ELR (cell line): Measurements from ENCODE around the gene ABCA13.

ENCODE experiments used
- DNase-seq: peaks from one replicate; pipeline ENCODE4 v3.0.0-alpha.2; 2015; ENCODE audit warnings: low read depth

The ABCA13 gene

DNA sequence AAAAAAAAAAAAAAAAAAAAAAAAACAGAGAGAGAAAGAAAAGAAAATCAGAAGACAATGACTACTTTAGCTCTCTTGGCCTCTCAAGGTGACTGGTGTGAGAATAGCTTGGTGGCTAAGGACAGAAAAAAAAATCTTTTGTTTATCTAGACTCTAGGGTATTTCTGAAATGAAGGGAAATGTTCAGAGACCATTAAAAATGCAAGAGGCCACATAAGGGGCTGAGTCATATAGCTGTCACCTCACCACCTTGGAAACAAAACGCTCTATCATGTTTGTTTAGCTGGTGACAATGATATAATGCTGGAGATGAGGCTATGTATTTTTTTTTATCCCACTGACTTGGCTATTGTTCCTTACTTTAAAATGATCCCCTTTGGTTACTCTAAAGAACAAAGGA is 466.1 kb downstream of the ABCA13 start:
- DNase-seq: no peak

DNA sequence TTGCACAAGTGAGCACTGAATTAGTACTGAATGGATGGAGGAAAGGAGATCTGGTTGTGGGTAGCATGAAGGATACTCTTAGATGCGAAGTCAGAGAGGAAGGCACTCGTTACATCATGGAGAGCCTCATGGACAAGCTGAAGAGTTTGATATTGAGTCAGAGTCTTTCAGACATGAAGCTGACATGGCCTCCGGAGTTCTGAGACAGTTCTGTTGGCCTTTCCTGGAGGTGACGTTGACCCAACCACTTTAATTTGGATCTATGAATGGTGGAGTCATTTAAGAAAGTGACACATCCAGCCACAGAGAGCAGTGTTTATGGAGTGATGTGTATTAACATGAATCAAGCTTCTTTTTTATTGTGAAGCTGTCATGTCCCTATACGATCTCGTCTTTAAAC is 466.8 kb downstream of the ABCA13 start:
- DNase-seq: no peak

DNA sequence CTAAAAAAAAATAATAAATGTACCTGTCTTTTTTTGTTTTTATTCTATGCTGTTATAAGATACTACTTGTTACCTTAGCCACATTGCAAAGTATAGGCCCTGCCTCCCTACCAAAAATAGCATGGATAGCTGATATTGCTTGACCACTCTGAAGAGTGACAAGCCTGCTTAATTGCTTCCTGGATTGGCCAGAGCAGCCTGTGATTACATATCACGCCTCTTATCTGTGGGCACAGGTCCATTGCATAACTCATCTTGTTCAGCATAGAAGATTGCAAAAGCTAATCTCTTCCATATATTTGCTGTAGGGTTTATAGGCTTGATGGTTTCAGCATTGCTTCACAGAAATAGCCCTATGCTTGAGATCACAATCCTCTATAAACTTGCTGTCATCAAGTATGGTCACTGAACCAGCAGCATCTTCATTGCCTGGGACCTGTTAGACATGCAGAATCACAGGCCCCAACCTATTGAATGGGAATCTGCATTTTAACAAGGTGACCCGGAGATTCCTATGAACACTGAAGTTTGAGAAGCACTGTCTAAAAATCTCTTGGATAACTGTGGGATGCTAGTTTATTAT is 472.3 kb downstream of the ABCA13 start:
- no peak for DNase-seq

DNA sequence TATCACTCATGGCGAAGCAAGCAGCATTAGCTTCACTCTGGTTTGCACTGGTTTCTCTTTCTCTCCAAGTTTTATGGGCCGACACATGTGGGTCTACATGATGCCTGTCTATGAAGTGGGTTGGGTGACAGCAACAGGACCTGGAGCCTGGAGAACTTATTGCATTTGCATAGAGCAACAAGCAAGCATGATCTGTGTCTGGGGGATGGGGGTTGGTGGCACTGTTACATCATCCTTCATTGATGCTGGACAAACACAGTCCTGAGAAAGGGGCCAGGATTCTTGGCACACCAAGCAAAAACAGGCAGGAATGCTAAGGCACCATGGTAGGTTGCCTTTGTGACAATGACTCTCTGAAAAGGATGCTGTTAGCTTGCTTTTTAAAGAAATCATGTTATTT is 486.9 kb downstream of the ABCA13 start:
- DNase-seq: no peak

DNA sequence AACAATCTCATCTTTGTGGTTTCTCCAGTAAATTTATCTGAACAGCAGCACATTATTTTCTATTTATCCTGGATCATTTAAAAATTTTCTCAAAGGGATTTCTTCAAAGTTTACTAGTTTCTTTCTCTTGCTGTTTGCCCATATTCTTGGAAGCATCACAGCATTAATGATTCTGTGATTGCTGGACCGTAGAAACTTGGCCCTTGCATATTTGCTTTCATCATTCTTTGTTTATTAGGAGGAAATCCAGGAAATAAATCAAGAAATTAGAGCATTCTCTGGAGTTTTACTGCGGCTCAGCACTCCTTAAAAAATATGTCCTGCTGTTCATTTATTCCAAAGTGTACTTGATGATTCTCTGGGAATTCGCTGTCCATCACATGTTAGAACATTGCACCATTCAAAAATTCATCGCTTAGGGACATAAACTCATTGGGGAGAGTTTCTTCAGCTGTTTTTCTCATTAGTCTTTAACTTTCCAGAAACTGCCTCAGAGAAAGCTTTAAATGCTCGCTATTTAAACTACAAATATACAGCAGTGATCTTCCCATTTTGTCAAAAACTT is 489.1 kb downstream of the ABCA13 start:
- DNase-seq: no peak

DNA sequence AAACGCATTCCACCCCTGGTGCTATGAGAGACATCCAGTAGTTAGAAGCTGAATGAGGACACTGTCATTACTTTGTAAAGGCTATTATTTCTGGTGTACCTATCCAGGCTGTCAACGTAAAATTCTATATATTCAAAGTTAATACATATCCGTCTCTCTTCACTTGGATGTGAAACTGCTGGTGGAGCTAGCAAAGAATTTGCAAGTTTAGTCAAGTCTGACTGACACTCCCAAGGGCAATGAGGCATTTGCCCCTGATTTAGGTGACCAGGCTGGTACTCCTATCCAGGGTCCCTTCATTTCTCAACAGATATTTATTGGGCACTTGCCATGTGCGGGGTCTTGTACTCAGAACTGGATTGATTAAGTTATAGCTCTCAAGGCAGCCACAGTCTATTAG is 493.0 kb downstream of the ABCA13 start:
- DNase-seq: no peak

DNA sequence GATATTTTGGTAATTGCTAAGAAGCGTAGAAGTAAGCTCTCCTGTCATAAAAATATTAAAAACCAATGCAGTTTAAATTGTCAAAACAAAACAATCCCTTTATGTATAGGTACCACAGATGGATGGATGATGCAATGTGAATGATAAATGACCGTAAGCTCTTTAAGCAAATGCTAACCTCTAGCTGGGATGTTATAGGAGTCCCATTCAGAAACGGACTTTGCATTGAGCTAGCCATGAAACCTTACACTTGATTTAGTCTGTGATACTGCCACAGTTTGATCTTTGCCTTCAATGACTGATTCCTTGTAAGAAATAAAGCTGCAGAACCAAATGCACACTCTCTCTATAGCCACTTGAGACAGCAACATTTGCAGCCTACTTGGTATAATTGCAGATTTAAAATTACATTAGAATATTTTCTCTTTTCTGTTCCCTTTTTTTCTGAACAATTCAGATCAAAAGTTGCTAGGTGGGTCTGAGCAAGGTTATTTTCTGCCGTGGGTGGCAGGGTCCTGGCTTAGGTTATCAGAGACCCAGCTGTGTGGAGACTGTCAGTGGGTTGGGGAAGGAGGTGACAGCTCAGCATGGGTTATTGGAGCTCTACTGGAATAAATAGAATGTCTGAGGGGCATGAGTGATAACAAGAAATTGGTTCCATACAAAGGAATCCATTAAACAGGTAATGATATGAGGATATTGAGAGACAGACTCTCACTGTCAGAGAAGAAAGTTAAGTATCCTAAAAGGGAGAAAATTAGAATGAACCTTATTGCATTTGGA is 494.3 kb downstream of the ABCA13 start:
- DNase-seq: no peak

DNA sequence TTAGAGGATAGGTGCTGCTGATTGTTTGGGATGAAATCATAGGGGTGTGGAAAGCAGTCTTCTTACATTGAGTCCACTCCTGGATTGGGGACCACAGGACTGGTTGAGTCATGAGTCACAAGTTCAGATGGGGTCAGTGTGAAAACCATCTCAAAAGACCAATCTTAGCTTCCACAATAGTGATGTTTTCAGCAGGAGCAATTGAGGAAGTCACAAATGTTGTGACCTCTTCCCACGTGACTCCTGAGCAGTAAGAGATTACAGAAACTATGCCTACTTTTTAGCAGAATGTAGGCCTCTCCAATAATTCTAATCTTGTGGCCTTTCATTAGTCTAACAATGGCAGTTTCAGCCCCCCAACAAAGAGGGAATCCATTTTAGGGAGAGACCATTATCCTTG is 496.1 kb downstream of the ABCA13 start:
- no peak for DNase-seq

DNA sequence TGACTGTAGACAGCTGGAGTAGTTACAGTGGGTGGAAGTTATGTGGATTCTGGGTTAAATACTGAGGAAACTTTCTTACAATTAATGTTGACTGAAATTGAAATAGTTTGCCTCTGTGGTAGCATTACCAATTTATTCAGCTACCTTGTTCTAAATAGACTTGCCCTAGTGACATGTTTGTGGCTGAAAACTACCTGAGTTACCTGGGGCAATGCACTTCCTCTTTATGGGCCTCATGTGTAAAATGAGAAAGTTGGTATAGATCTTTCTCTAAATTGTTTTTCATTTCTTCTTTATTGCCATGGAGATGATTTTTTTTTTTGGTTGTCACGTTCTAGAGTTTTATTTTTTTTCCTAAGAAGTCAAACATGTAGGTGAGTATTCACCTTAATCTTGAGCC is 500.4 kb downstream of the ABCA13 start:
- no peak for DNase-seq

DNA sequence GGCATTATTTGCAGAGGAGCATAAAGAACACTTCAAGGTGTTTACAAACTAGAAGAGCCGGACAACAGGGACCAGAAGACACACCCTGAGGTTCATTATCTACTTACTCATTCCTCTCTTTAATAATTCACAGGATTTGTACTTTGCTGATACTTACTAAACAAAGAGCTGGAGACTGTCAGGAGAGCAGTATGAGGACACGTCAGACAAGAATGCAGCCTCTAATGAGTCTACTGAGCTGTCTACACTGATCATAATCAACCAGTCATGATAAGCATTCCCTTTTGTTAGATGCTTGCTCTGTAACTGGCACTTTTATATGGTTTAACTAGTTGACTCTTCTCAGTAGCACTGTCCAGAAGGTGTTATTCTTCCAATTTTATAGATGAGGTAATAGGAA is 509.7 kb downstream of the ABCA13 start:
- no peak for DNase-seq

DNA sequence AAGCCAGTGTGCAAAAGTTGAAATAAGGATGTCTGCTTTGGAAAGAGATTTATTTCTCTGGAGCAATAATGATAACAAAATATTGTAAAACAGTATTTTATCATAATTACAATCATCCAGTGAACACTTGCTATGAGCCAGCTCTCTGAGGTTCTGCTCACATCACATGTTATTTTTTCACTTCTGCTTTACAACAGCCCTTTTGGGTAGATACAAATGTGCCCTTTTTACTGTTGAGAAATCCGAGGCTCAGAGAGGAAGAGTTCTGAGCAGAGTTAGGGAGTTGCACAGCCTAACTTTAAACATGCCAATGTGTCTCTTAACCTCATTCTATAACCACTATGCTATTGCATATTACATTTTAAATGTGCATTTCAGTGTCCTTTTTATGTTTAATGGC is 520.5 kb downstream of the ABCA13 start:
- DNase-seq: no peak
